SU-DHL-6 (cell line): Measurements from ENCODE around the gene SOX6.

Experiments
- H2AFZ ChIP-seq: fragments of 200-600 bp; sonication (generic); 2 replicates; pipeline ENCODE4 v1.6.1; 2014; ENCODE audit warnings: low read depth, mild to moderate bottlenecking, moderate library complexity, mixed read lengths, antibody characterized with exemption, low read length; ENCODE audit not compliant: severe bottlenecking
- H3F3A ChIP-seq: fragments of 200-600 bp; shearing (Covaris generic); 2 replicates; pipeline ENCODE4 v1.6.0; 2016; ENCODE audit warnings: antibody characterized with exemption, mild to moderate bottlenecking; ENCODE audit not compliant: insufficient read depth
- H3K27ac ChIP-seq: fragments of 200-600 bp; sonication (generic); 2 replicates; pipeline ENCODE4 v1.5.1; 2016; ENCODE audit warnings: low read depth, mild to moderate bottlenecking, low read length, moderate library complexity, mixed read lengths
- H3K27me3 ChIP-seq: fragments of 200-600 bp; sonication (generic), shearing (Covaris generic); 2 replicates; pipeline ENCODE4 v1.6.0; 2014; ENCODE audit warnings: mild to moderate bottlenecking, low read length
- H3K36me3 ChIP-seq: fragments of 200-600 bp; sonication (generic); 2 replicates; pipeline ENCODE4 v1.6.1; 2014; ENCODE audit warnings: mild to moderate bottlenecking, low read length, mixed read lengths
- H3K4me2 ChIP-seq: fragments of 300-600, 200-600 bp; shearing (Covaris generic), sonication (generic); 2 replicates; pipeline ENCODE4 v1.6.0; 2014; ENCODE audit warnings: low read length, low read depth, mild to moderate bottlenecking; ENCODE audit not compliant: poor library complexity, severe bottlenecking
- H3K4me3 ChIP-seq: fragments of 200-600 bp; sonication (generic); 2 replicates; pipeline ENCODE4 v1.5.1; 2014; ENCODE audit warnings: antibody characterized with exemption, low read length, mild to moderate bottlenecking, mixed read lengths; ENCODE audit not compliant: insufficient read depth, poor library complexity, severe bottlenecking
- H3K79me2 ChIP-seq: fragments of 200-600 bp; sonication (generic); 2 replicates; pipeline ENCODE4 v1.6.1; 2014; ENCODE audit warnings: mild to moderate bottlenecking, low read length, moderate library complexity; ENCODE audit not compliant: insufficient read depth
- H3K9ac ChIP-seq: fragments of 200-600 bp; sonication (generic); 2 replicates; pipeline ENCODE4 v1.7.0; 2014; ENCODE audit warnings: mild to moderate bottlenecking, low read length
- H3K9me2 ChIP-seq: fragments of 200-600 bp; sonication (generic); replicated peaks from 2 replicates; pipeline ENCODE4 v1.6.1; 2014; ENCODE audit warnings: low read length; ENCODE audit not compliant: insufficient read depth
- H3K9me3 ChIP-seq: fragments of 200-600 bp; sonication (generic); 2 replicates; pipeline ENCODE4 v1.6.1; 2014; ENCODE audit warnings: low read length, mixed read lengths; ENCODE audit not compliant: insufficient read depth
- H4K20me1 ChIP-seq: fragments of 200-600 bp; sonication (generic); 2 replicates; pipeline ENCODE4 v1.6.1; 2014; ENCODE audit warnings: low read depth, mild to moderate bottlenecking, antibody characterized with exemption, low read length, moderate library complexity, mixed read lengths
- EZH2phosphoT487 ChIP-seq: fragments of 200-600 bp; sonication (generic), shearing (Covaris generic); conservative IDR thresholded peaks from 2 replicates; pipeline ENCODE4 v1.6.1; 2018; ENCODE audit warnings: mild to moderate bottlenecking, antibody characterized with exemption, low read length, moderate library complexity, mixed read lengths
- TF ChIP-seq, protein P1 (sequence below): fragments of 200-600 bp; sonication (generic); IDR thresholded peaks from one replicate; pipeline ENCODE4 v1.5.1; 2017; ENCODE audit warnings: antibody characterized with exemption, mild to moderate bottlenecking, low read length, moderate library complexity; ENCODE audit not compliant: insufficient read depth, poor library complexity, severe bottlenecking

Gene SOX6

DNA sequence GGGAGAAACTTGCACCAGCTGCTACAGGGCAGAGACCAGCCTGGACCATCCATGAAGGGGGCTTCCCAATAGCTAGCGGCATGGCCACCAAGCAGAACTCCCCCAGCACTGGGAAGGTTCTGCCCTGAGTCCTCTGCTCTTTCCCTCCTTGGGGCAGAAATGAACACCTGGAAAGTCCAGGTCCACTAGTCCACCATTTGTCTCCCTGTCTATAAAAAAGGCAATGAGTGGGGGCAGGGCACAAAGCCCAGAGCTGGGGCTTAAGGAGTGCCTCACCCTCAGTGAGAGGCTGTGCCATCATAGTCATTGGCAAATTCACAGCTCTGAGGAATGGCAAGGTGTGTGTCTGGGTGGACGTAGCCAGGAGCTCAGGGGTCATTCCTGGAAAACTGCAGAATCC lies 420.3 kb downstream of the SOX6 start:
- Histone ChIP-seq H3K4me3 (no peak overlapping the region), H3F3A (no peaks in the 10 kb centered on the region), H3K9me3 (no peaks in the 10 kb centered on the region), H2AFZ (no peak overlapping the region), H3K27me3 (no peaks in the 10 kb centered on the region), H3K4me2 (no peak overlapping the region), H3K9ac (no peak overlapping the region), H3K36me3 (no peaks in the 10 kb centered on the region; the same call in 1 of the 2 replicates), H3K27ac (no peak overlapping the region), H4K20me1 (no peaks in the 10 kb centered on the region), H3K9me2 (no peaks in the 10 kb centered on the region), H3K79me2 (no peaks in the 10 kb centered on the region)
- no peak for TF ChIP-seq EZH2phosphoT487
- TF ChIP-seq, protein P1, sequence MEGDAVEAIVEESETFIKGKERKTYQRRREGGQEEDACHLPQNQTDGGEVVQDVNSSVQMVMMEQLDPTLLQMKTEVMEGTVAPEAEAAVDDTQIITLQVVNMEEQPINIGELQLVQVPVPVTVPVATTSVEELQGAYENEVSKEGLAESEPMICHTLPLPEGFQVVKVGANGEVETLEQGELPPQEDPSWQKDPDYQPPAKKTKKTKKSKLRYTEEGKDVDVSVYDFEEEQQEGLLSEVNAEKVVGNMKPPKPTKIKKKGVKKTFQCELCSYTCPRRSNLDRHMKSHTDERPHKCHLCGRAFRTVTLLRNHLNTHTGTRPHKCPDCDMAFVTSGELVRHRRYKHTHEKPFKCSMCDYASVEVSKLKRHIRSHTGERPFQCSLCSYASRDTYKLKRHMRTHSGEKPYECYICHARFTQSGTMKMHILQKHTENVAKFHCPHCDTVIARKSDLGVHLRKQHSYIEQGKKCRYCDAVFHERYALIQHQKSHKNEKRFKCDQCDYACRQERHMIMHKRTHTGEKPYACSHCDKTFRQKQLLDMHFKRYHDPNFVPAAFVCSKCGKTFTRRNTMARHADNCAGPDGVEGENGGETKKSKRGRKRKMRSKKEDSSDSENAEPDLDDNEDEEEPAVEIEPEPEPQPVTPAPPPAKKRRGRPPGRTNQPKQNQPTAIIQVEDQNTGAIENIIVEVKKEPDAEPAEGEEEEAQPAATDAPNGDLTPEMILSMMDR = no peak

DNA sequence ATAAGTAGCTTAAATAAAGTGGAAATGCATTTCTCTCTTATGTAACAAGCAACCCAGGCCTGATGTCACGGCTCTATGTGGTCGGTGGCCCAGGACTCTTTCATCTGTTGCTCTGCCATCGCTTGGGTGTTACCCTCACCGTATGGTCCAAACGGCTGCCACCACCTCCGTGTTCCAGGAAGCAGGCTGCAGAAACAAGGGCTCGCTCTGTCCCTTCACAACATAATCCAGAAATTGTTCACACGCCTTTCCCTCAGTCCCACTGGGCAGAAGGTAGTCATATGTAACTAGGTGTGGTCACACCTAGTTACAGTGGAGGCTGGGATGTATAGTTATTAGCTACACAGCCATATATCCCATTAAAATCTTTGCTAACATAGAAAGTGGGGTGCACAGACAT lies 421.0 kb downstream of the SOX6 start:
- Histone ChIP-seq H3F3A (no peaks in the 10 kb centered on the region), H3K4me2 (no peak overlapping the region), H2AFZ (no peak overlapping the region), H3K27ac (no peak overlapping the region), H3K4me3 (no peak overlapping the region), H3K79me2 (no peaks in the 10 kb centered on the region), H3K9me2 (no peaks in the 10 kb centered on the region), H3K36me3 (no peaks in the 10 kb centered on the region; the same call in 1 of the 2 replicates), H3K9ac (no peak overlapping the region), H3K27me3 (no peaks in the 10 kb centered on the region), H3K9me3 (no peaks in the 10 kb centered on the region), H4K20me1 (no peaks in the 10 kb centered on the region)
- TF ChIP-seq, protein P1 = no peak
- no peak for TF ChIP-seq EZH2phosphoT487

DNA sequence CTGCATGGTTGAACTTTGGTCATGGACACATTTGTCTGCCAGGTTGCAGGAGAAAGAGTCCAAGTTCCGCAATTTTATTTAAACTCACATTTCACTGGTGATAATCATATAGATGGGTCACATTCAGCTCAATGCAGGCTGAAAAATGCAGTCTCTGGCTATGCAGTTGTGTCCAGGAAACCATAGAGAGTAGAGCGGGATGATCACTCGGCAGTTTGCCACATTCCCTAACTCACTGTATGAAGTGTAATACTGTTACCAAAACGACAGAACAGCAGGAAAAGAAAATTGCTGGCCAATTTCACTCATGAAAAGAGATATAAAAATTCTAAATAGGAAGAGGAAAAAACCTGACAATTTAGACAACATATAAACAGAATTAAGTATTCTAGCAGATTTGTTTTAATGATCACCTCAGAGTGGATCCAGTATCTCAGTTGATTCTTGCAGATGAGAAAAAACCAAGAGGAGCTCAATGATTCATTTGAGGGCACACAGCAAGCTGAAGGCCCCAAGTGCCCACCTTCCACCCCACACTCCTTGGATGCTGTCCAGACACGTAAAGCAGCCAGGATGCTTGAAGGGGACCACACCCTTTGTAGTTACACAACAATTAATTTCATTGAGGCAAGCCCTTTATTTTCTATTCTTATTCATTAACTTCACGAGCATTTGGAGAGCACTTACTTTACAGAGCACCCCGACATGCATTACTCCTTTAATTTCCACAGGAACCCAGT lies 422.3 kb downstream of the SOX6 start:
- Histone ChIP-seq H3K9ac (no peak overlapping the region), H3K9me3 (no peaks in the 10 kb centered on the region), H3K27ac (no peak overlapping the region), H3K9me2 (no peaks in the 10 kb centered on the region), H3K4me2 (no peak overlapping the region), H3F3A (no peaks in the 10 kb centered on the region), H3K4me3 (no peak overlapping the region), H3K27me3 (no peaks in the 10 kb centered on the region), H4K20me1 (no peaks in the 10 kb centered on the region), H3K79me2 (no peaks in the 10 kb centered on the region), H2AFZ (no peak overlapping the region), H3K36me3 (no peaks in the 10 kb centered on the region; the same call in 1 of the 2 replicates)
- TF ChIP-seq, protein P1 = no peak
- TF ChIP-seq EZH2phosphoT487 = no peak
